ENCODE data around the gene E4F1. TPM values are rescaled to one million over a fixed set of nuclear protein-coding genes. Genes with fewer than 3 reads are reported as not detected.
"Not testable (repeated sequence)": the region's sequence is repeated elsewhere in the genome, so short reads cannot be mapped to it uniquely, and the experiment has no call there.

Gene E4F1
- total RNA-seq, 1 experiment from 2014 or later = 10.5 TPM

- no peak for DNase-seq (ENCODE audit: low read depth)
Observed at GRCh38 chr16:2190002-2190658, 33.3 kb upstream of the E4F1 start.

- no peak for DNase-seq (ENCODE audit: low read depth)
Observed at GRCh38 chr16:2190659-2191445, 32.5 kb upstream of the E4F1 start.

GRCh38 chr16:2191446-2191706, 32.0 kb upstream of the E4F1 start:
- DNase-seq (ENCODE audit: low read depth) = no peak

- peak; percentile 57 for DNase-seq (ENCODE audit: low read depth)
Observed at GRCh38 chr16:2194166-2194834, 29.1 kb upstream of the E4F1 start.

- DNase-seq (ENCODE audit: low read depth) = peak; percentile 33
Observed at GRCh38 chr16:2194852-2195321, 28.5 kb upstream of the E4F1 start.

- no peak for DNase-seq (ENCODE audit: low read depth)
Observed at GRCh38 chr16:2195322-2196161, 27.8 kb upstream of the E4F1 start.

- no peak for DNase-seq (ENCODE audit: low read depth)
Observed at GRCh38 chr16:2196162-2196980, 27.0 kb upstream of the E4F1 start, which contains the start of gene CASKIN1. TSS of gene CASKIN1 (minus strand) at chr16:2196605. CDS start at chr16:2196432, 173 bp downstream.

GRCh38 chr16:2196981-2197511, 26.3 kb upstream of the E4F1 start:
- DNase-seq (ENCODE audit: low read depth) = no peak

- DNase-seq (ENCODE audit: low read depth) = no peak
Observed at GRCh38 chr16:2197765-2198164, 25.6 kb upstream of the E4F1 start.

GRCh38 chr16:2198283-2198682, 25.1 kb upstream of the E4F1 start:
- DNase-seq (ENCODE audit: low read depth) = no peak

- no peak for DNase-seq (ENCODE audit: low read depth)
Observed at GRCh38 chr16:2199095-2199494, 24.3 kb upstream of the E4F1 start.

- no peak for DNase-seq (ENCODE audit: low read depth)
Observed at GRCh38 chr16:2199621-2200139, 23.7 kb upstream of the E4F1 start.

- DNase-seq (ENCODE audit: low read depth) = no peak
Observed at GRCh38 chr16:2200313-2200712, 23.1 kb upstream of the E4F1 start.

GRCh38 chr16:2203119-2203688, 20.2 kb upstream of the E4F1 start:
- DNase-seq (ENCODE audit: low read depth) = not testable (repeated sequence)

- no peak for DNase-seq (ENCODE audit: low read depth)
Observed at GRCh38 chr16:2204416-2205103, 18.8 kb upstream of the E4F1 start.

GRCh38 chr16:2205104-2205966, 18.1 kb upstream of the E4F1 start, which contains the start of gene MLST8:
TSS of gene MLST8 (plus strand) at chr16:2205454. CDS start at chr16:2206086, 632 bp downstream.
- DNase-seq (ENCODE audit: low read depth) = peak; percentile 78

GRCh38 chr16:2205967-2206313, 17.5 kb upstream of the E4F1 start:
- no peak for DNase-seq (ENCODE audit: low read depth)

GRCh38 chr16:2206420-2206779, 17.0 kb upstream of the E4F1 start:
- no peak for DNase-seq (ENCODE audit: low read depth)
